Measurements from ENCODE around the gene PPP1R12C.
A peak's percentile ranks its signal among the peaks of the same experiment; 100 is the strongest.
"Not testable (repeated sequence)": the region's sequence is repeated elsewhere in the genome, so short reads cannot be mapped to it uniquely, and the experiment has no call there.

The PPP1R12C gene

DNA sequence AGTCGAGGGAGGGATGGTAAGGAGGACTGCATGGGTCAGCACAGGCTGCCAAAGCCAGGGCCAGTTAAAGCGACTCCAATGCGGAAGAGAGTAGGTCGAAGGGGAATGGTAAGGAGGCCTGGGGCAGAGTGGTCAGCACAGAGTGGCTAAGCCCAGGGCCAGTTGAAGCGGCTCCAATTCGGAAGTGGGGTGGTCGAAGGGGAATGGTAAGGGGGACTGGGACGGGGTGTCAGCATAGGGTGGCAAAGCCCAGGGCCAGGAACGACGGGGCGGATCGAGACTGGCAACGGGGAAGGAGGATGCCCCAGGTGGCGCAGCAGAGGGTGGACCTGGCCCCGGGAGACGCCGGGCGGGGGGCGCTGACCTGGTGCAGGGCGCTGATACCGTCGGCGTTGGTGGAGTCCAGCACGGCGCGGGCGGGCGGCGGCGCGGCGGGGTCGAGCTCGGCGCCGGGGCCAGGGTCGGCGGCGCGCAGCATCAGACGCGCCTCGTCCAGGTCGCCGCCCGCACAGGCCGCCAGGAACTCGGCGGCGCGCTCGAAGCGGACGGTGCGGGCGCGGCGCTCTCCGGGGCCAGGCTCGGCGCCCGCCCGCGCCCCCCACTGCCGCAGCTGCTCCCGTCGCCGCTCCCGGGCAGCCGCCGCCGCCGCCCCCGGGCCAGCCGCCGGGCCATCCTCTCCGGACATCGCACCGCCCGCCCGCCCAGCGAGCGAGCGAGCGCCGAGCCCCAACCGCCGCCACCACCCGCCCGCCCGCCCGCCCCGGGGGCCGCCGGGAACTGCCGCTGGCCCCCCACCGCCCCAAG is at the start of gene PPP1R12C:
PPP1R12C (minus strand) TSS at position 779 of the 804 bp plus-strand sequence; CDS start at position 685, 94 bp downstream.
- peak; percentile 13 to 16 for DNase-seq

DNA sequence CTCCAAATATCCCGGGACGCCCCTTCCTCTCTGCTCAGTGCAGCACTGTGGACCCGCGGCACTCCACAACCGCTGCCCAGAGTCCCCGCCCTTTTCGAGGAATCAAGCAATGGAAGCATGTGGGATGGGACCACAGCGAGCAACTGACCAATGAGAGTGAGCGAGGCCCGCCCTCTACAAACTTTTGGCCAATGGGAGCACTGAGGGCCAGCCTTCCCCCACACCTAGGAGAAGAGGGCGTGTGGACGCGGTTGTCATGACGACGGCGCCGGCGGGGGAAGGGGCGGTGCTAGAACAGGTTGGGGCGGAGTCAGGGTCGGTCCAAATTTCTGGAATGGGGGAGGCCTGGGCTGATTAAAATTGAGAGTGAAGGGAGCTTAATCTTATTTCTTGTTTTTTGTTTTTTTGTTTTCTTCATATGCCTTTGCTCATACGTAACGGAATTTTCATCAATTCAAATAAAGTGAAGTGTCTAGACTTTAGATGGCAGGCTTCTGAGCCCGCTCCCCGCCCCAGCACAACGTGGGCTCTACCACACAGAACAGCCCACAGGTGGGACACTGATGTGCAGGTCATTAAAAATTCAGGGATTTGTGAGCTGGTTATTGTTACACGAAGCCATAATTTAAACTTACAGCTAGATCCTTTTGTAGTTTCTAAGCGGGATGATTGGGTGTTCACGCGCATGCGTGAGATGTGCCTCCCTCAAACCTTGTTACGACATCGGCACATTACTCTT is 49.3 kb upstream of the PPP1R12C start, which contains the start of gene DNAAF3:
DNAAF3 (minus strand) TSS at position 84 of the 739 bp plus-strand sequence. CDS start 200 bp downstream, outside the sequence.
- DNase-seq, result peak; percentile 78 to 81

DNA sequence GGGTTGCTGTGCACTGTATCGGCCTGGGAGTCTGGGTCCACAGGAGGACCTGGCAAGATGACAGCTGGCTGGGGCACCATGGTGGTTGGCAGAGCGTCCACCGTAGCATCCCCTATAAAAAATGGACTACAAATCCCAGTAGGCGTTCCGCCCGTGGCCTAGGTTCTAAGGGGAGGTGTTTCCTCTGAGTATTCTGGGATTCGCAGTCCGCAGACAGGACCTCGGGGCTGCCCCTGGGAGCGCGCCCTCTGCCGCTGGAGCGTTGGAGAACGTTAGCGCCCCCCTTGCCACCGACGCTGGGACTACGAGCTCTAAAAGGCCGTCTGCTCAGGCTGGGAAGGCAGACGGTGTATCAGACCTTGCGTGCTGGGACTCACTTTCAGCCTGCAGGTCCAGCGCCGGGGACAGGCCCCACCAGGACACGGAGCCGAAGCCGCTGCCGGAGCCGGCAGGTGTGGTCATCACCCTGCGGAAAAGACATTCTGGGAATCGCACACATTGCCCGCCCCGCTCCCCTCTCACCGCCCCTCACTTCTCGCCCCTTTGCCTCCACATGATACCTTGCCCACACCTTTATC is 48.6 kb upstream of the PPP1R12C start:
- peak in 1 of 2 experiments; percentile 44 for DNase-seq

DNA sequence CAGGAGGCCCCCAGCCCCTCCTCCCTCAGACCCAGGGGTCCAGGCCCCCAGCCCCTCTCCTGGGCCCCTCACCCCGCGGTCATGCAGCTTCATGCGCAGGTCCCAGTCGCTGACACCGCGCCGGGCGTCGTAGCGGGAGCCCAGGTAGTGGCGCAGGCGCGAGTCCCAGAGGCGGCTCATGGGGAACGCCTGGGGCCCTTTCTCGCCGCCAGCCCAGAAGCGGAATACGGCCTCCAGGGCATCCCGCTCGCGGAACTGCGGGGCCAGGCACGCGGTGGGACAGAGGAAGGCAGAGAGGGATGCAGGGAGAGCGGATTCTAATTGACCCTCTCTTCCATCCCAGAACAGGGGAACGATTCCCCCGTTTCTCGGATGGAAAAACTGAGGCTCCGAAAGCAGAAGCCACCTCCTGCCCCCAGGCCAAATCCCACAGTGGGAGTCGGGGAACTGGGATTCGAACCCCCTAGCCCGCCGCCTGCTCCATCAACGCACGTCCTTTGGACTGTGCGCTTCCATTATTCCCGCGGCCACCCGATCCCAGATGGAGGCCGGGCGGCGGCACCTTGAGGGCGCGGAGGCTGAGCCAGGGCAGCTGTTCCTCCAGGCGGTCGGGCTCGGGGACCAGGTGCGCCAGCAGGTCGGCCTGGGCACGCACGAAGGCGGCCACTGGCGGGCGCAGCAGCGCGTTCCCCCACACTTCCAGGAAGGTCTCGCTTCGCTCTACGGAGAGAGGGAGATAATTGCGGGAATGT is 44.3 kb upstream of the PPP1R12C start:
- no peak for DNase-seq

DNA sequence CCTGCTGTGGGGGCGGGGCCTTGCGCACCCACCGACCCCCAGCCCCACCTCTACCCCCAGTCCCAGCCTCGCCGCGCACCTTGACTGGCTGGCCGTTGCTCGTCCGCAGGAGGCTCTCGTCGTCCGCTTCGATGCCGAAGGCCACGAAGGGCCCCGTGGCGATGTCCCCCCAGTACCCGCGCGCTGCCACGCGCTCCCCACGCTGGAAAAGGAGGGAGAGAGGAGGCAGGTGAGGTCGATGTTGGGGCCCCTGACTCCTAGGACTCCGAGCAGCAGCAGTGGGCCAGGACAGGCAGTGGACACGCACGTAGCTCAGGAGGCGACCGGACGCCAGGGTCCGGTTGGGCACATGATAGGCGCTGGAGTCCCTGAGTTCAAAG is 43.5 kb upstream of the PPP1R12C start:
- no peak for DNase-seq

DNA sequence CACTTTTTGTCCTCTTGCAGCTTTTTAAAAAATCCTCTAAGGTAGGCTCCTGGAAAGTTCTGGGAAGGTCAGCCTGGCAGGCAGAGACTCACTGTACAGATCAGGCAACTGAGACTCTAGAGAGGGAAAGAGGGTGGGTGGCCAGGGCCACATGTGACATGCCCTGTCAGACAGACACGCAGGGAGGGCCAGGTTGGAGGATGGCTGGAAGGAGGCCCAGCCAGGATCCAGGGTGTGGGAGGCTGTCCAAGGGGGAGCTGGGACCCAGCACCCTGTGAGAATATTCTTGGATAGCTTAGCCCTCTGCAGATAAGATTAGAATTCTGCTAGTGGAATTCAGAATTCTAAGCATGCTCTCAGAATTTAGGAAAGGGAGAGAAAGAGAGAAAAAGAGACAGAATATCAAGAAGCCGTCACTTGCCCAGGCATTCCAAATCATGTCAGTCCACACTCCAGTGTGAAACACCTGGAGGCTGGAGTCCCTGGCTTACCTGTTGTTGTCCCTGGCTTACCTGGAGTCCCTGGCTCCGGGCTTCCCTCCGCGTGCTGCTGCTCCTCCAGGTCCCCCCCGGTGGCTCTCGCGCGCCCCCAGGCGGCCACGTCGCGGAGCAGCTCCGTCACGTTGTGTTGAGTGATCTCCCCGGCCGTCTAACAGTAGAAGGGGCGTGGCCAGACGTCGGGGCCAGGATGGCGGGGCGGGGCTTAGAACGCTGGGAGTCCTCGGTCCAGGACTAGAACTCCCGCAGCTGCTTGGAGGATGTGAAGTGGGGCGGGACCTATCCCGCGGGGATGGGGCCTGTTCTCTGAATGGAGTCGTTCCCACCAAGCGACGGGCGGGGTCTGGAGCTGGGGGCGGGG is 42.9 kb upstream of the PPP1R12C start:
- peak; percentile 92 to 93 for DNase-seq

DNA sequence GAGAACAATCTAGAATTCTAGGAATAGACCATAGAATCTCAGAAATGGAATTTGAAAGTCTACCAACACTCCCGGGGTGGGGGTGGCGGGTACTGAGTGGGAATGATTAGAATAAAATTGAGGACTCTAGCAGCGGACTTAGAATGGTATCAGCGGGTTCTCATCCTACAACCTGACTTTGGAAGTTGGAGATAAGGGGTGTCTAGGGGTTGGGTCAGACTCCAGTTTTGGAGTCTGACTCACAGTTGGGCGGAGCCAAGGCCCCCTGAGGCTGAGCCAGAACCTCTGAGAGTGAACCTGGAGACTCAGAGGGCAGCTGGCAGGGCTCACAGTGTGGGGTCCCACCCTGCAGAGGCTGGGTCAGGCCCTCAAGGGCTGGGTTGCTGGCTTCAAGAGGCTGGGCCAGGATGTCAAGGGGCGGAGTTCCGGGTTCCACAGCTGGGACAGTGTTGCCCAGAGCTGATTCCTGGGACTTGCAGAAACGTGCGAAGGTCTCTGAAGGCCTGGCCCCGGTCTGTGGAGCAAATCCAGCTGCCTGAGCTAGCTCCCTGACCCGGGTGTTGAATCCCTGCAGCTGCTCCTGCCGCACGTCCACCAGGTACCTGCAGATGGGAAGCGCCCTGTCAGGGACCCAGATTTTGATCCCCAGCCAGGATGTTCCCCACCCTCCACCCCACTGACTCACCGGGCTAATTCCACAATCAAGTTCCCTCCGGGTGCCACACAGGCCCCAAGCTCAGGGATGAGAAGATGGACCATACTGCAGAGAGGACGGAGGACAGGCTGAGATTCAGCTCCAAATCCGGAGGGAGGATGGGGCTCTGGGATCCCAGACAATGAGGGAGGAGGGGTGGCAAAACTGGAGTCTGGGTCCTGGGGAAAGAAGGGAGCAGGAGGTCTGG is 41.7 kb upstream of the PPP1R12C start:
- DNase-seq, result no peak

DNA sequence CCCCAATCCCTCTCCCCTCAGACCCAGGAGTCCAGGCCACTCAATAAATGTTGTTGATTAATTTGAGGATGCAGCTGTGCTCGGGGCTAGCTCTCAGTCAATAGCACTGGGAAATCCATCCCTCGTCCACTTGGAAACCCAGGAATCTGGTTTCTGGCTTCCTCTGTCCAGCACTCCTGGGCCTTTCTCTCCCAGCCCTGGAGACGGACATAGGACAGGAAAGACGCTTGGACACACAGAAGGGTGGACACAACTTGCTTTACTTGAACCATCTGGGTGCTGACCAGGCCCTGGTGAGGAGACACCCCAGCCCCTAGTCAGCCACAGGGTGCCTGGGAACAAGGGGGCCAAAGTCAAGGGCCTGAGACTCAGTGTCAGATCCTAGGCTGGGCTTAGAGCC is 41.0 kb upstream of the PPP1R12C start:
- DNase-seq, result no peak

DNA sequence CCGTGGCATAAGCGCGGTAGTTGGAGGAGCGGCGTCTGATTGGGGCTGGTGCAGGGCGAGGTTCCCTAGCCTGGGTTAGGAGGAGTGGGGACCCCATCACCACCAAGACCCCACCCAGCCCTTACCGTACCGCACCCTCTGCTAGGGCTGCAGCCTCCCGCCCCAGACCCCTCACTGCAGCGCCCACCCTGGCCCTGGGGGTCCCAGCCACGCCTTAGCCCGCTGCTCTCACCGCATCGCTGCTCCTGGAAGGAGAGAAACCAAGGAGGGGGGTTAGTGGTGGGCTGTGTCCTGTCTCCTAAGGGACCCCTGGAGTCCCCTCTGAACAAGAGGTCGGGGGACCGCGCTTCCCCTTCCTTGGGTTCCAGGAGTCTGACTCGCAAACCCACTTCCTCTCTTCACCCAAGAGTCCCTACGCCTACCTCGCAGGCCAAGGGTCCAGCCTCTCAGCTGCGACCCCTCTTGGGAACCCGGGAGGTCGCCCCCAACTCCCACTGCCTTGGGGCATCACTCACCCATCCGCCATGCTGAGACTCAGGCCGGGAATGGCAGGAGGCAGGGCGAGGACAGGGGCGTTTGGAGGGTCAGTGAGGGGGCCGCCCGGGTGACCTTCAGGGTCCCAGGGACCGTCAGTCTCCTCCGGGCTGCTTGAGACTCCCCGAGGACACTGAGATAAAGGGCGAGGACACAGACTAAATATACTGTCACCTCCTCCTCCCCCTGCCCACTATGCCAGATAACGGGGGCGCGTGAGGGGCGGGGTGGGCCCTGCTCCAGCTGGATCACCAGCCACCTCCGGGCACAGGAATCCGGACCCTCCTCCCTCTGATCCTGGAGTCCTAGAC is 39.8 kb upstream of the PPP1R12C start, which contains the start of gene TNNI3:
TNNI3 (minus strand) TSS at position 669 of the 845 bp plus-strand sequence; CDS start at position 526, 143 bp downstream.
- DNase-seq, result no peak

DNA sequence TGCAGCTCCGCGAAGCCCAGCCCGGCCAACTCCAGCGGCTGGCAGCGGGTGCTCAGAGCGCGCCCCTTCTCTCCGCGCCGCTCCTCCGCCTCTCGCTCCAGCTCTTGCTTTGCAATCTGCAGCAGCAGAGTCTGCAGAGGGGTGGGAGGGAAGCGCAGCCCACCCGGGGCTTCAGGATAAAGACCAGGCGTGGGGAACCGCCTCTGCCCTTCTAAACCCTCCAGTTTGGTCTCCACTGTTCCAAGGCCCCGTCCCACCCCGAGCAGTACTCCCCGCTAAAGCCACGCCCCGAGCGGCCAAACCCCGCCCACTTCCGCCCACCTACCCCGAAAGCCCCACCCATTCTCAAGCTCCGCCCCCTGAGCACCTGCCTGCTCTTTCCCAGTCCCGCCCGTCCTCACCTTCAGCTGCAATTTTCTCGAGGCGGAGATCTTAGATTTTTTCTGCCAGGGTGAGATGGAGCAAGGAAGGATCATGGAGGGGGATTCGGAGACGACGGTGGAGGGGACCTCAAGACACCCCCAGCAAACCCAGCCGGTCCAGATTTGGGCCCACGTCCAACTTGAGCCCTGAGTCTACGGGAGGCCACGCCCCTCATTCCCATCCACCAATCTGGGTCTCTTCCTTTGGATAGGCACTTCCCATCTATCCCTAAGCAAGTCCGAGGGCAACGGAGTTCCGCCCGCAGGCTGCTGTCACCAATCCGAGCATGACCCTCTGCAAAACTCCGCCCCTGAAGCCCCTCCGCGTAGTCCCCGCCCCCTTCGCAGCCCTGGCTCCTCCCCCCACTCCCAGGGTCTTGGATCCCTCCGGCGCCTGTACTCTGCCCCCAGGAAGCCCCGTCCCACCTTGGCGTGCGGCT is 39.0 kb upstream of the PPP1R12C start:
- peak; percentile 39 to 45 for DNase-seq

DNA sequence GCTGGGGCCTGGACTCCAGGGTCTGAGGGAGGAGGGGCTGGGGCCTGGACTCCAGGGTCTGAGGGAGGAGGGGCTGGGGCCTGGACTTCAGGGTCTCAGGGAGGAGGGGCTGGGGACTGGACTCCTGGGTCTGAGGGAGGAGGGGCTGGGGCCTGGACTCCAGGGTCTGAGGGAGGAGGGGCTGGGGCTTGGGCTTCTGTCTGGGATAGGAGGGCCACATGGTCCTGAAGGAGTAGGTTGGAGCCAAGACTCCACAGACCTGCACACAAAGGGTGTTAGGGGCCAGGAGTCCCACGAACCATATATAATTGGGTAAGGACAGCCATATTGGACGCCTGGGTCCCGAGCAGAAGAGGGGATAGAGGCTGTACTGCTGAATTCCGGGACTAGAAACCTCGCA is 38.3 kb upstream of the PPP1R12C start:
- not testable (repeated sequence) for DNase-seq

DNA sequence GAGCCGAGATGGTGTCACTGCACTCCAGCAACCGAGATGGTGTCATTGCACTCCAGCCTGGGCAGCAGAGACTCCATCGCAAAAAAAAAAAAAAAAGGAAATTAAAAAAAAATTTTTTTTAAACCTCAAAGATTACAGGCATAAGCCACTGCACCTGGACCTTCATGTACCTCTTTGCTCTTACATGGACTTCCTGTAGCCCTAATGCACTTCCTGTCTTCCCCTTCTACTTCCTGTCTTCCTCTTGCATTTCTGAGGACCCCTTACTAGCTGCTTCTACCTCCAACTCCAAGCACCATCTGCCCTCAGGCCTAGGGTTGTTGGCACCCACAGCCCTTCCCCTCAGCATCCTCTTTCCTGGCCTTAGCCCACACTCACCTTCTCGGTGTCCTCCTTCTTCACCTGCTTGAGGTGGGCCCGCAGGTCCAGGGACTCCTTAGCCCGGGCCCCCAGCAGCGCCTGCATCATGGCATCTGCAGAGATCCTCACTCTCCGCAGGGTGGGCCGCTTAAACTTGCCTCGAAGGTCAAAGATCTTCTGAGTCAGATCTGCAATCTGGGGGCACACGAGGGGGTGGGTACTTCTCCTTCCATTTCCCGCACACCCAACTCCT is 36.3 kb upstream of the PPP1R12C start:
- no peak for DNase-seq

DNA sequence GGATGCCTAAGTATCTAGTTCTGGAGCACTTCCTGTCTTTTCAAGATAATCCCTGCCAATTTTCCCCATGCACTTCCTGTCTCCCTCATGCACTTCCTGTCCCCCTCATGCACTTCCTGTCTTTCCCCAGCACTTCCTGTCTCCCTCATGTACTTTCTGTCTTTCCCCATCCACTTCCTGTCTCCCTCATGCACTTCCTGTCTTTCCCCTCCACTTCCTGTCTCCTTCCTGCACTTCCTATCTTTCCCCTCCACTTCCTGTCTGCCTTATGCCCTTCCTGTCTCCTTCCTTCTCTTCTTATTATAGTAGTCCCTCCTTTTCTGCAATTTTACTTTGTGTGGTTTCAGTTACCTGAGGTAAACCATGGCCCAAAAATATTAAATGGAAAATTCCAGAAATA is 34.6 kb upstream of the PPP1R12C start:
- no peak for DNase-seq

DNA sequence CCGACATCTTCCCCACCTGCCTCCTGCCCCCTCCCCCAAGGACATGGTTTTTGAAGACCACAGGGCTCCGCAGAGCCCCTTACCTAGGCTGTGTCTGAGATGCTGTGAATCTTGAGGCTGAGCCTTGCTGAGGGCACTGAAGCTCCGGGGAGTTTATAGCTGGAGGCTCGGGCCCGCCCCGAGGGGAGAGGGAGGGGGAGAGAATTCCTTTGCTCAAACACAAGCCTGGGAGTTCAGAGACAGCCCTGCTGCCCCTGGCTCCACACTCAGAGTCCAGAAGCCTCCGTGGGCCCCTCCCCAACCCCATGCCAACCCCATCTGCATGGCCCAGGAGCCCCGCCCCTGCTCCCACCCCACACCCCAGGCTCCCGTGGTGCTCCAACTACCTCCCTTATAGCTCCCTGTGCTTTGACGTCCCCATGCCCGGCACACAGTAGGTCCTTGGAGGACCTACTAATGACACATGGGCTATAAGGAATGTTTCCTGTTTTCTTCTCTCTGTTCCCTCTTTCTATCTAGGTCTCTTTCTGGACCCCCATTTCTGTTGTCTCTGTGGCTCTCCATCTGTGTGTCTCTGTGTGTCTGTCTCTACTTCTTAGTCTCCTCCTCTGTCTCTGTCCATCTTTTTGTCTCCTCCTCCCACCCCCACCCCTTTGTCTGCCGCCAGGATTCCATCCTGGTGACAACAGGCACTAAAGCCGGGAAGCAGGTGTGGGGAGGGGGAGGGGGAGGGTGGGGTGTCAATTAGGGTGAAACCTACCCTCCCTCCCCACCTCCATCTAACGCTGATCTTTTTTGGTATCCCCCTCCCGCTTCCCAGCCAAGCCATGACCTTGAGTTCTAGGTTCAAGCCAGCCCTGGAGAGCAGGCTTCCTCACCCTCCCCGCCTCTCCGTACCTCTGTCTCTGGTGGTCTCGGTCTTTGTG is 31.9 kb upstream of the PPP1R12C start, which contains the start of gene TNNT1:
TNNT1 (minus strand) TSS at position 129 of the 926 bp plus-strand sequence. CDS start 2,049 bp downstream, outside the sequence.
- DNase-seq, result no peak

DNA sequence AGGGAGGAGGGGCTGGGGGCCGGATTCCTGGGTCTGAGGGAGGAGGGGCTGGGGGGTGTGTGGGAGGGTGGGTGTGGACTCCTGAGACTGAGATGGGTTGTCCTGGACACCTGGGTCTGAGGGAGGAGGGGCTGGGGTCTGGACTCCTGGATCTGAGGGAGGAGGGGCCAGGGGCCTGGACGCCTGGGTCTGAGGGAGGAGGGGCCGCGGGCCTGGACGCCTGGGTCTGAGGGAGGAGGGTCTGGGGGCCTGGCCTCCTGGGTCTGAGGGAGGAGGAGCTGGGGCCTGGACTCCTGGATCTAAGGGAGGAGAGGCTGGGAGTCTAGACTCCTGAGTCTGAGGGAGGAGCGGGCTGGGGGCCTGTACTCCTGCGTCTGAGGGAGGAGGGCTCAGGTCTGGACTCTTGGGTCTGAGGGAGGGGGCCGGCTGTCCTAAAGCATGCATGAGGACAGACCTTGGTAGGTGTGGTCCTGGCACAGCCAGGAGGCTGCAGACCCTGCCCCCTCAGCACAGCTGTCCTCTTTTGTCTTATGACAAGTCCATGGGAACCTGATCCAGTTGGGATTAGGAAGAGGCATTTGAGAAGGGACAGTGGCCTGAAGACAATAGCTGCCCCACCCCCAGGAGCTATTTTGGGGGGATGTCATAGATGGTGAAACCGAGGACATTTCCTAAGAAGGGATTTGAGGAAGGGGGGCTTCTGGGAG is 30.3 kb upstream of the PPP1R12C start:
- no peak for DNase-seq

DNA sequence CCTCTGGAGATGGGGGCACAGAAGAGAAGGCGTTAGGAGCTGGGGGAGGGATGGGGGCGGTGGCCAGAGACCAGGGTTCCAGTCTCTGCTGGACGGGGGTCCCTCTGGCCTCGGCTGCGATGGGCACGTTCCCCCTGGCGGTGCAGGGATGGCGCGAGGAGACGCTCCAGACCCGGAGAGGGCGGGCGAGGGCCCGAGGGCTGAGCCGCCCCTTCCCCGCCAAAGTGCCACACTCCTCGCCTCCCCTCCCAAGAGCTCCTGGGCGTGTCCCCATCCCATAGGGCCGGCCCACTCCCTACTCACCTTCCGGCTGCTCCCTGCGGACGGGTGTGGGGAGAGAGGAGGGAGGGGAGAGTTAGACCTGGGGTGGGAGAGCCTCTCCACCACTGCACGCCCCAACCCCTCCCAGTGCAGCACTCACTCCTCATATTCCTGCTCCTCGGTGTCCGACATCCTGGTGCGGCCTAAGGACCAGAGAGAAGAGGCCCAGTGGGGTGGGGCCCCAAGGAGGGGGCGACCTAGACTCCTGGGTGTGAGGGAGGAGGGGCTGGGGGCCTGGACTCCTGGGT is 29.4 kb upstream of the PPP1R12C start:
- no peak for DNase-seq
